ENCODE measurements around the gene SPATA25.

The SPATA25 gene

GRCh38 chr20:45926731-45927070 lies 39.3 kb upstream of the SPATA25 start:
- DNase-seq (ENCODE audit: low spot score): no peak
- no peak for TF ChIP-seq CTCF (IDR thresholded peaks at IDR 0.05; ENCODE audit: extremely low read depth, missing control alignments)

- DNase-seq (ENCODE audit: low spot score): no peak
- no peak for TF ChIP-seq CTCF (IDR thresholded peaks at IDR 0.05; ENCODE audit: extremely low read depth, missing control alignments)
Measured at GRCh38 chr20:45925821-45926506, 38.5 kb upstream of the SPATA25 start.

- TF ChIP-seq CTCF (IDR thresholded peaks at IDR 0.05; ENCODE audit: extremely low read depth, missing control alignments): no peak
Measured at GRCh38 chr20:45924391-45925261, 37.2 kb upstream of the SPATA25 start.

GRCh38 chr20:45921337-45922189 lies 34.1 kb upstream of the SPATA25 start:
- no peak for DNase-seq (ENCODE audit: low spot score)
- TF ChIP-seq CTCF (IDR thresholded peaks at IDR 0.05; ENCODE audit: extremely low read depth, missing control alignments): no peak

More at GRCh38 chr20:45924391-45925261, 37.2 kb upstream of the SPATA25 start:
- no peak for DNase-seq (ENCODE audit: low spot score)

- TF ChIP-seq CTCF (IDR thresholded peaks at IDR 0.05; ENCODE audit: extremely low read depth, missing control alignments): no peak
- DNase-seq (ENCODE audit: low spot score): no peak
Measured at GRCh38 chr20:45920462-45921336, 33.3 kb upstream of the SPATA25 start.

GRCh38 chr20:45919542-45920399 lies 32.3 kb upstream of the SPATA25 start:
- no peak for DNase-seq (ENCODE audit: low spot score)
- TF ChIP-seq CTCF (IDR thresholded peaks at IDR 0.05; ENCODE audit: extremely low read depth, missing control alignments): no peak

Measured in GM20000 (cell line).